Fibroblast of lung (primary cell): ENCODE results near the gene OR2L5. TPM values are rescaled to one million over a fixed set of nuclear protein-coding genes. Genes with fewer than 3 reads are reported as not detected.

Source experiments
- DNase-seq, 2 donors: peaks; one replicate each; pipeline versions ENCODE4 v3.0.0 to v3.0.0-alpha.2; 2010; ENCODE audit warnings: low read depth in 2 of 2
- H2AFZ ChIP-seq: 2 replicates; pipeline ENCODE4 v1.5.1; 2012; ENCODE audit warnings: low read length, control low read depth, inconsistent platforms
- H3K27ac ChIP-seq: 2 replicates; pipeline ENCODE4 v1.5.1; 2011; ENCODE audit warnings: low read length, control low read depth; ENCODE audit not compliant: insufficient read depth
- H3K27me3 ChIP-seq: 2 replicates; pipeline ENCODE4 v1.5.1; 2011; ENCODE audit warnings: mild to moderate bottlenecking, low read length; ENCODE audit not compliant: control insufficient read depth, insufficient read depth
- H3K36me3 ChIP-seq: 2 replicates; pipeline ENCODE4 v1.5.1; 2011; ENCODE audit warnings: low read length; ENCODE audit not compliant: control insufficient read depth, insufficient read depth
- H3K4me1 ChIP-seq: 2 replicates; pipeline ENCODE4 v1.5.1; 2011; ENCODE audit warnings: low read length; ENCODE audit not compliant: control insufficient read depth, insufficient read depth; ENCODE audit errors: extremely low read depth
- H3K4me2 ChIP-seq: 2 replicates; pipeline ENCODE4 v1.5.1; 2011; ENCODE audit warnings: low read length, control low read depth; ENCODE audit not compliant: insufficient read depth; ENCODE audit errors: extremely low read depth
- H3K4me3 ChIP-seq, 4 experiments: fragments of 200-600 bp in 1 of 4; sonication (generic) in 1 of 4; replicated peaks in 1 of 4; 2 replicates each; pipeline ENCODE4 v1.5.1; 2011 to 2016; ENCODE audit warnings: low read length in 4 of 4, low read depth in 3 of 4, mild to moderate bottlenecking in 3 of 4, control low read depth in 2 of 4, inconsistent platforms in 1 of 4, mixed read lengths in 1 of 4; ENCODE audit not compliant: insufficient read depth in 1 of 4; ENCODE audit errors: control extremely low read depth in 1 of 4
- H3K79me2 ChIP-seq: 2 replicates; pipeline ENCODE4 v1.5.1; 2012; ENCODE audit warnings: mild to moderate bottlenecking, low read length, inconsistent platforms; ENCODE audit not compliant: control insufficient read depth, insufficient read depth
- H3K9ac ChIP-seq: 2 replicates; pipeline ENCODE4 v1.5.1; 2011; ENCODE audit warnings: mild to moderate bottlenecking, low read length, control low read depth; ENCODE audit not compliant: insufficient read depth
- H3K9me3 ChIP-seq: 2 replicates; pipeline ENCODE4 v1.5.1; 2012; ENCODE audit warnings: low read depth, low read length; ENCODE audit not compliant: control insufficient read depth, insufficient read depth
- H4K20me1 ChIP-seq: 2 replicates; pipeline ENCODE4 v1.5.1; 2011; ENCODE audit warnings: low read length; ENCODE audit not compliant: control insufficient read depth, insufficient read depth; ENCODE audit errors: extremely low read depth
- CTCF ChIP-seq, 2 donors: IDR thresholded peaks in 1 of 2; conservative IDR thresholded peaks in 1 of 2; 1 replicate in 1 of 2; 2 replicates in 1 of 2; pipeline ENCODE4 v1.5.1; 2011 to 2012; ENCODE audit warnings: low read length in 2 of 2, control low read depth in 1 of 2, inconsistent platforms in 1 of 2, low read depth in 1 of 2, mild to moderate bottlenecking in 1 of 2
- EZH2 ChIP-seq: IDR thresholded peaks from 2 replicates; pipeline ENCODE4 v1.5.1; 2012; ENCODE audit warnings: low read length, control low read depth, mild to moderate bottlenecking; ENCODE audit errors: missing control alignments
- polyA plus RNA-seq, 2 donors: library from polyadenylated mRNA; depleted of rRNA in 1 of 2; stranded (reverse) in 1 of 2; unstranded in 1 of 2; fragments of >200 nt; gene quantifications; 2 replicates each; pipeline ENCODE4 v1.2.1, GENCODE V29; 2011 to 2012; ENCODE audit warnings: missing spikeins in 1 of 2
- total RNA-seq: library from RNA; depleted of rRNA; stranded (reverse); fragments of >200 nt; gene quantifications from 2 replicates; pipeline ENCODE4 v1.2.1, GENCODE V29; 2014

Gene OR2L5
- total and polyA plus RNA-seq, 2 donors (not counting 1 experiment from before 2014, with no cell fraction given) = not detected

- Histone ChIP-seq H3K4me1 (no peaks in the 10 kb centered on the region), H3K4me2 (no peak overlapping the region), H3K27ac (no peak overlapping the region), H3K27me3 (no peaks in the 10 kb centered on the region), H3K4me3 (no peak overlapping the region), H3K9ac (no peak overlapping the region), H3K36me3 (no peaks in the 10 kb centered on the region), H3K79me2 (no peaks in the 10 kb centered on the region), H4K20me1 (no peaks in the 10 kb centered on the region), H3K9me3 (no peaks in the 10 kb centered on the region), H2AFZ (no peak overlapping the region)
- no peak for TF ChIP-seq CTCF (conservative IDR thresholded peaks at IDR 0.05 in 1 of 2, IDR thresholded peaks at IDR 0.05 in 1 of 2; ENCODE audit: low read depth in 1 of 2, low read length in 2 of 2)
- TF ChIP-seq EZH2 = no peak
- no peak for DNase-seq
These were observed 31.7 kb downstream of the OR2L5 start for GRCh38 chr1:248045209-248045608.

GRCh38 chr1:248046536-248046935, 33.1 kb downstream of the OR2L5 start, which contains the start of gene OR2L3:
TSS of gene OR2L3 (plus strand) at chr1:248046836. CDS start at chr1:248060682, 13,846 bp downstream.
- Histone ChIP-seq H3K79me2 (no peaks in the 10 kb centered on the region), H3K27me3 (no peaks in the 10 kb centered on the region), H3K36me3 (no peaks in the 10 kb centered on the region), H3K4me3 (no peak within 1 kb of the TSS), H3K27ac (no peak within 1 kb of the TSS), H3K9me3 (no peaks in the 10 kb centered on the region), H3K4me1 (no peaks in the 10 kb centered on the region), H2AFZ (no peak within 1 kb of the TSS), H3K4me2 (no peak within 1 kb of the TSS), H4K20me1 (no peaks in the 10 kb centered on the region), H3K9ac (no peak within 1 kb of the TSS)
- no peak for DNase-seq
- TF ChIP-seq EZH2 (no peak), CTCF (conservative IDR thresholded peaks at IDR 0.05 in 1 of 2, IDR thresholded peaks at IDR 0.05 in 1 of 2; ENCODE audit: low read depth in 1 of 2, low read length in 2 of 2) (no peak)

- Histone ChIP-seq H3K4me3 (no peak overlapping the region), H4K20me1 (no peaks in the 10 kb centered on the region), H3K36me3 (no peaks in the 10 kb centered on the region), H3K9me3 (no peaks in the 10 kb centered on the region), H3K4me2 (no peak overlapping the region), H3K27ac (no peak overlapping the region), H3K4me1 (no peaks in the 10 kb centered on the region), H2AFZ (no peak overlapping the region), H3K9ac (no peak overlapping the region), H3K79me2 (no peaks in the 10 kb centered on the region), H3K27me3 (no peaks in the 10 kb centered on the region)
- TF ChIP-seq CTCF (conservative IDR thresholded peaks at IDR 0.05 in 1 of 2, IDR thresholded peaks at IDR 0.05 in 1 of 2; ENCODE audit: low read depth in 1 of 2, low read length in 2 of 2) = no peak
- no peak for TF ChIP-seq EZH2
- no peak for DNase-seq
These were observed 33.5 kb downstream of the OR2L5 start for GRCh38 chr1:248047008-248047407.
